GM19395 (cell line): Measurements from ENCODE around the gene METAP1.
"Not testable (repeated sequence)": the region's sequence is repeated elsewhere in the genome, so short reads cannot be mapped to it uniquely, and the experiment has no call there.

Source experiments
- ATAC-seq: cut with Tn5 transposase; IDR thresholded peaks from one replicate; pipeline ENCODE4 v1.9.1; 2021; ENCODE audit warnings: mild to moderate bottlenecking, moderate library complexity; ENCODE audit not compliant: unreplicated experiment

METAP1 gene

GRCh38 chr4:98996765-98997068 lies 1.2 kb downstream of the METAP1 start:
- no peak for ATAC-seq

GRCh38 chr4:98997166-98997565 lies 1.6 kb downstream of the METAP1 start:
- ATAC-seq, result no peak

- ATAC-seq, result no peak
Observed at GRCh38 chr4:98998551-98998950, 3.0 kb downstream of the METAP1 start.

GRCh38 chr4:99002279-99002678 lies 6.8 kb downstream of the METAP1 start:
- ATAC-seq, result no peak

GRCh38 chr4:99008051-99008450 lies 12.5 kb downstream of the METAP1 start:
- no peak for ATAC-seq

GRCh38 chr4:99011910-99012309 lies 16.4 kb downstream of the METAP1 start:
- ATAC-seq, result no peak

GRCh38 chr4:99013402-99013843 lies 17.9 kb downstream of the METAP1 start:
- no peak for ATAC-seq

GRCh38 chr4:99013884-99014523 lies 18.5 kb downstream of the METAP1 start:
- no peak for ATAC-seq

GRCh38 chr4:99021386-99021785 lies 25.9 kb downstream of the METAP1 start:
- ATAC-seq, result no peak

GRCh38 chr4:99022566-99022965 lies 27.0 kb downstream of the METAP1 start:
- ATAC-seq, result no peak

- ATAC-seq, result not testable (repeated sequence)
Observed at GRCh38 chr4:99023800-99024251, 28.3 kb downstream of the METAP1 start.

GRCh38 chr4:99024481-99025275 lies 29.2 kb downstream of the METAP1 start:
- no peak for ATAC-seq

GRCh38 chr4:99025506-99025905 lies 30.0 kb downstream of the METAP1 start:
- ATAC-seq, result no peak

GRCh38 chr4:99027304-99027703 lies 31.8 kb downstream of the METAP1 start:
- ATAC-seq, result no peak

GRCh38 chr4:99028187-99028586 lies 32.7 kb downstream of the METAP1 start:
- peak; percentile 45 for ATAC-seq

GRCh38 chr4:99029018-99029735 lies 33.7 kb downstream of the METAP1 start:
- no peak for ATAC-seq

GRCh38 chr4:99029852-99030251 lies 34.3 kb downstream of the METAP1 start:
- no peak for ATAC-seq

GRCh38 chr4:99033956-99034355 lies 38.4 kb downstream of the METAP1 start:
- ATAC-seq, result no peak

GRCh38 chr4:99038213-99038612 lies 42.7 kb downstream of the METAP1 start:
- ATAC-seq, result no peak

GRCh38 chr4:99043346-99043745 lies 47.8 kb downstream of the METAP1 start:
- ATAC-seq, result no peak

- ATAC-seq, result no peak
Observed at GRCh38 chr4:99047710-99048109, 52.2 kb downstream of the METAP1 start.

GRCh38 chr4:99052902-99053301 lies 57.4 kb downstream of the METAP1 start:
- no peak for ATAC-seq
